AG09309 (cell line): ENCODE data around the gene ITM2B.
A peak's percentile ranks its signal among the peaks of the same experiment; 100 is the strongest.

ENCODE experiments used
- DNase-seq: peaks from one replicate; pipeline ENCODE4 v3.0.0-alpha.2; 2010; ENCODE audit warnings: low read depth
- H3K4me3 ChIP-seq: 2 replicates; pipeline ENCODE4 v1.5.1; 2011; ENCODE audit warnings: mild to moderate bottlenecking, low read depth, low read length, moderate library complexity; ENCODE audit not compliant: control insufficient read depth
- CTCF ChIP-seq: IDR thresholded peaks from 2 replicates; pipeline ENCODE4 v1.5.1; 2011; ENCODE audit warnings: mild to moderate bottlenecking, low read depth, low read length, inconsistent platforms; ENCODE audit not compliant: insufficient read depth, control insufficient read depth; ENCODE audit errors: missing control alignments

Gene ITM2B

DNA sequence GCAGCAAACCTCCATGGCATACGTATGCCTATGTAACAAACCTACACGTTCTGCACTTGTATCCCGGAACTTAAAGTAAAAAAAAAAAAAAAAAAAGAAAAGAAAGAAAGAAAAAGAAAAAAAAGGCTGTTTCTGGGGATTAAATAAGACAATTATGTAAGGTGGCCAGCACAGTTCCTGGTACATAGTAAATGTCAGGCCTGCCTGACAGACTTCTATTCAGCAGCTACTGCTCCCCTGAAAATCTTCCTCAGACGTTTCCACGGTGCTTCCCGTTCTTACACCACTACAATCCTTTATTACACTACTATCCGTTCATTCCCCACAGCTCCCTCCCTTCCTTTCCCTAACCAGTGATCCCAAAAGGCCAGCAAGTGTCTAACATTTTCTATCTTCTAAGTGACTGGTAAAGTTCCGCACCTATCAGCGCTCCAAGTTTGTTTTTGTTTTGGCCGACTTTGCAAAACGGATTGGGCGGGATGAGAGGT, 69.9 kb downstream of the ITM2B start:
- H3K4me3 ChIP-seq, result peak overlapping the region; percentile 93
- no peak for DNase-seq
- TF ChIP-seq CTCF, result no peak

GRCh38 chr13:48303359-48304142, 70.5 kb downstream of the ITM2B start, which contains the start of gene RB1:
TSS of gene RB1 (plus strand) at chr13:48303751. CDS start at chr13:48303913, 162 bp downstream.
- no peak for TF ChIP-seq CTCF
- DNase-seq, result peak; percentile 43
- peak within 1 kb of the TSS; percentile 93 for H3K4me3 ChIP-seq

- H3K4me3 ChIP-seq, result peak overlapping the region; percentile 93
- TF ChIP-seq CTCF, result no peak
- DNase-seq, result no peak
Observed at GRCh38 chr13:48304143-48304876, 71.3 kb downstream of the ITM2B start.

- no peak for DNase-seq
- H3K4me3 ChIP-seq, result no peak overlapping the region
- TF ChIP-seq CTCF, result no peak
Observed at GRCh38 chr13:48311223-48311622, 78.2 kb downstream of the ITM2B start.

DNA sequence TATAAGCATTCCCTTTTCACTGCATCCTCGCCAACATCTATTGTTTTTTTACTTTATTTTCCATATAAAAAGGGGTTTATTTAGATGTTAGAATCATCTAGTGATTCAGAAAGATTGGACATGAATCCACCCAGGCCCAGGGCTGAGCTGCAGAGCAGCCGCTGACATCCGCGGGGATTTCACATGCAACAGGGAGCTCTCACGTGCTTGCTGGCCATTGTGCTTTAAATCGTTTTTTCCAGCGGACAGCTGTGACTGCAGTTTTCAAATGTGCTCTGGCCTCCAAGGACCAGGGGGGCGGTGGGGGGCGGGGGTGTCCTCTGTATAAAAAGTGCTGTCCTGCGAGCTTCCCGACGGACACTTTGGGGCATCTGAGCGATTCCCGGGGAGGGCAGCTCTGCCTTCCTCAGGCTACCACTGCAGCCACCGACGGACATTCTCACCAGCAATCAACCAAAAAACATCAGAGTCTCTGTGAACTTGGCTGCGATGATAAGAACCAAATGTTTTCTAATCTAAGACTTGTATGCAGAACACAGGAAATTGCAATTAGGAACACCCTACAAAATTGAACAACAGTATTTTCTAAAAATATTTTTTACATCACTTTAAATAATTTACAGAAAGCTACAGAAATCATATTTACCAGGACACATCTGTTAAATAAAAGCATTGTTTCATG, 83.1 kb downstream of the ITM2B start:
- no peak for DNase-seq
- no peak for TF ChIP-seq CTCF
- no peak overlapping the region for H3K4me3 ChIP-seq

DNA sequence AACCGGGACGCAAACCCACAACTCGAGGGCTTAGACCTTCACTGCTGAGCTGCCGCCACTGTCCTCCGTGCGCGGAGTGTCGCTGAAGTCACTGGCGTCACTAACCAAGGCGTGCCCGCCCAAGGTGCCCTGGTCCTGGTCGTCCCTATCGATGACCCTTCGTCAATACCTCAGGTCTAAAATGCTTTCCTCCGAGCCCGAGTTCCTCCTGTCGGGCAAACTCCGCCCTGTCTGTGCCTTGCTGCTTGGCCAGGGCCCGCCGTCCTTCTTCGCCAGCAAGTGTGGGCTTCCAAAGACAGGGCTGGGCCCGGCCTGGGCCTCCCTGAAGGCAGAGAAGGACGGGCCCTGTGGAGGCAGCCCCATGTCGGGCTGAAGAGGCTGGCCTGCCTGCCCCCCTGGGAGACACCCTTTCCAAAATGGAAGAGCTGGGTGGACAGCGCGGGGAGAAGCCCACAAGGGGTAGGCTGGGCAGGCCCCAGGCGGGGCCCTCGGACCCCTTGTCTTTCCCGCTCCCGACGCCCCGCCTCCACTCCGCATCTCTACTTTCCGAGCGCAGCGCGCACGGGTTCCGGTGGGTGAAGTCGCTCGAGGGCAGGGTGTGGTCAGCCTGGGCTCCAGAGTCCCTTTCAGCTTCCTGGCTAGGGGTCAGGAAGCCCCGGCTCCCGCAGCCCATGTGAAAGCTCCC, 84.0 kb downstream of the ITM2B start:
- no peak for DNase-seq
- no peak for TF ChIP-seq CTCF
- H3K4me3 ChIP-seq, result no peak overlapping the region
